GM19099 (cell line): ENCODE measurements around the gene ABCA9.

Experiments used
- POLR2A ChIP-seq: IDR thresholded peaks from 3 replicates; pipeline ENCODE4 v1.6.1; 2011; ENCODE audit warnings: low read depth; ENCODE audit not compliant: insufficient read length; ENCODE audit errors: extremely low read depth

Gene ABCA9

GRCh38 chr17:68993112-68993511 lies 67.6 kb downstream of the ABCA9 start:
- TF ChIP-seq POLR2A = no peak

- no peak for TF ChIP-seq POLR2A
Measured at GRCh38 chr17:68987966-68988365, 72.8 kb downstream of the ABCA9 start.

- no peak for TF ChIP-seq POLR2A
Measured at GRCh38 chr17:68981288-68981687, 79.4 kb downstream of the ABCA9 start.

- TF ChIP-seq POLR2A = no peak
Measured at GRCh38 chr17:68973098-68973846, 87.5 kb downstream of the ABCA9 start.

GRCh38 chr17:68972119-68972704 lies 88.5 kb downstream of the ABCA9 start:
- TF ChIP-seq POLR2A = no peak

GRCh38 chr17:68969101-68969500 lies 91.6 kb downstream of the ABCA9 start:
- TF ChIP-seq POLR2A = no peak

GRCh38 chr17:68963958-68964357 lies 96.8 kb downstream of the ABCA9 start:
- TF ChIP-seq POLR2A = no peak

- TF ChIP-seq POLR2A = no peak
Measured at GRCh38 chr17:68961214-68961882, 99.4 kb downstream of the ABCA9 start.

- TF ChIP-seq POLR2A = no peak
Measured at GRCh38 chr17:68957944-68958343, 102.8 kb downstream of the ABCA9 start.

GRCh38 chr17:68955181-68955841 lies 105.4 kb downstream of the ABCA9 start, which contains the start of gene ABCA8:
TSS of gene ABCA8 (minus strand) at chr17:68955392. CDS start at chr17:68942034, 13,358 bp downstream.
- TF ChIP-seq POLR2A = no peak

- no peak for TF ChIP-seq POLR2A
Measured at GRCh38 chr17:68954146-68954896, 106.4 kb downstream of the ABCA9 start.

GRCh38 chr17:68953340-68953997 lies 107.3 kb downstream of the ABCA9 start:
- TF ChIP-seq POLR2A = no peak

- no peak for TF ChIP-seq POLR2A
Measured at GRCh38 chr17:68950725-68951124, 110.0 kb downstream of the ABCA9 start.

GRCh38 chr17:68944435-68945035 lies 116.2 kb downstream of the ABCA9 start:
- TF ChIP-seq POLR2A = no peak

GRCh38 chr17:68943123-68943811 lies 117.5 kb downstream of the ABCA9 start:
- TF ChIP-seq POLR2A = no peak
